ENCODE results near the gene CPPED1. TPM values are rescaled to one million over a fixed set of nuclear protein-coding genes. Genes with fewer than 3 reads are reported as not detected.

CPPED1 gene
- total and polyA plus RNA-seq, 2 experiments from 2014 or later: 27.2 to 28.6 TPM

- no peaks in the 10 kb centered on the region for H3K9me3 ChIP-seq (ENCODE audit: low read depth)
- no peak for TF ChIP-seq EZH2phosphoT487 (IDR thresholded peaks at IDR 0.05; ENCODE audit: low read depth, severe bottlenecking, unreplicated experiment)
- WGBS (ENCODE audit: low lambda C conversion rate, missing lambda C conversion rate): 70% methylated on average over 12 of the region's 12 CpGs
These were observed 166.7 kb downstream of the CPPED1 start for GRCh38 chr16:12637002-12637401.

GRCh38 chr16:12629271-12629670 is 174.4 kb downstream of the CPPED1 start:
- 92% methylated on average over 9 of the region's 9 CpGs for WGBS (ENCODE audit: low lambda C conversion rate, missing lambda C conversion rate)

More at GRCh38 chr16:12637002-12637401, 166.7 kb downstream of the CPPED1 start:
- Histone ChIP-seq H3K79me2 (no peaks in the 10 kb centered on the region), H2AFZ (no peak overlapping the region), H3K4me1 (ENCODE audit: insufficient read depth) (no peaks in the 10 kb centered on the region), H4K20me1 (ENCODE audit: insufficient read depth, poor library complexity, severe bottlenecking) (no peaks in the 10 kb centered on the region), H3K4me3 (no peak overlapping the region), H3K4me2 (no peak overlapping the region), H3K27me3 (no peaks in the 10 kb centered on the region), H3K36me3 (replicated peaks; ENCODE audit: insufficient read depth, low read depth) (no peaks in the 10 kb centered on the region), H3K27ac (no peak overlapping the region), H3K9me2 (replicated peaks; ENCODE audit: insufficient read depth) (no peaks in the 10 kb centered on the region)
- DNase-seq (ENCODE audit: low spot score): no peak

GRCh38 chr16:12628536-12628935 is 175.2 kb downstream of the CPPED1 start:
- no peak for TF ChIP-seq CTCF (IDR thresholded peaks at IDR 0.05; ENCODE audit: poor library complexity)
- TF ChIP-seq EZH2 (IDR thresholded peaks at IDR 0.05; ENCODE audit: borderline replicate concordance): no peak
- no peak for TF ChIP-seq EZH2phosphoT487 (IDR thresholded peaks at IDR 0.05; ENCODE audit: low read depth, severe bottlenecking, unreplicated experiment)
- Histone ChIP-seq H2AFZ (no peak overlapping the region), H3K4me2 (no peak overlapping the region), H4K20me1 (ENCODE audit: insufficient read depth, poor library complexity, severe bottlenecking) (no peaks in the 10 kb centered on the region), H3K27ac (no peak overlapping the region), H3K4me3 (no peak overlapping the region), H3K79me2 (no peaks in the 10 kb centered on the region), H3K27me3 (no peaks in the 10 kb centered on the region), H3K4me1 (ENCODE audit: insufficient read depth) (no peaks in the 10 kb centered on the region), H3K9me3 (ENCODE audit: low read depth) (no peaks in the 10 kb centered on the region), H3K36me3 (replicated peaks; ENCODE audit: insufficient read depth, low read depth) (no peaks in the 10 kb centered on the region), H3K9me2 (replicated peaks; ENCODE audit: insufficient read depth) (no peaks in the 10 kb centered on the region)
- WGBS (ENCODE audit: low lambda C conversion rate, missing lambda C conversion rate): 67% methylated on average over 2 of the region's 2 CpGs
- no peak for DNase-seq (ENCODE audit: low spot score)

More at GRCh38 chr16:12629271-12629670, 174.4 kb downstream of the CPPED1 start:
- H2AFZ ChIP-seq: no peak overlapping the region
- no peaks in the 10 kb centered on the region for H3K4me1 ChIP-seq (ENCODE audit: insufficient read depth)
- H3K9me3 ChIP-seq (ENCODE audit: low read depth): no peaks in the 10 kb centered on the region
- H3K36me3 ChIP-seq (replicated peaks; ENCODE audit: insufficient read depth, low read depth): no peaks in the 10 kb centered on the region
- TF ChIP-seq CTCF (IDR thresholded peaks at IDR 0.05; ENCODE audit: poor library complexity): no peak
- TF ChIP-seq EZH2 (IDR thresholded peaks at IDR 0.05; ENCODE audit: borderline replicate concordance): no peak
- no peak for TF ChIP-seq EZH2phosphoT487 (IDR thresholded peaks at IDR 0.05; ENCODE audit: low read depth, severe bottlenecking, unreplicated experiment)
- H3K79me2 ChIP-seq: no peaks in the 10 kb centered on the region
- H3K4me3 ChIP-seq: no peak overlapping the region
- no peaks in the 10 kb centered on the region for H3K9me2 ChIP-seq (replicated peaks; ENCODE audit: insufficient read depth)
- no peak overlapping the region for H3K4me2 ChIP-seq
- no peaks in the 10 kb centered on the region for H4K20me1 ChIP-seq (ENCODE audit: insufficient read depth, poor library complexity, severe bottlenecking)
- no peak overlapping the region for H3K27ac ChIP-seq
- H3K27me3 ChIP-seq: no peaks in the 10 kb centered on the region
- DNase-seq (ENCODE audit: low spot score): no peak

GRCh38 chr16:12627394-12627793 is 176.3 kb downstream of the CPPED1 start:
- Histone ChIP-seq H3K79me2 (no peaks in the 10 kb centered on the region), H3K36me3 (replicated peaks; ENCODE audit: insufficient read depth, low read depth) (no peaks in the 10 kb centered on the region), H3K27me3 (no peaks in the 10 kb centered on the region), H3K9me3 (ENCODE audit: low read depth) (no peaks in the 10 kb centered on the region), H4K20me1 (ENCODE audit: insufficient read depth, poor library complexity, severe bottlenecking) (no peaks in the 10 kb centered on the region), H3K27ac (no peak overlapping the region), H3K4me2 (no peak overlapping the region), H3K4me3 (no peak overlapping the region), H3K9me2 (replicated peaks; ENCODE audit: insufficient read depth) (no peaks in the 10 kb centered on the region), H3K4me1 (ENCODE audit: insufficient read depth) (no peaks in the 10 kb centered on the region), H2AFZ (no peak overlapping the region)
- TF ChIP-seq EZH2 (IDR thresholded peaks at IDR 0.05; ENCODE audit: borderline replicate concordance) (no peak), CTCF (IDR thresholded peaks at IDR 0.05; ENCODE audit: poor library complexity) (no peak), EZH2phosphoT487 (IDR thresholded peaks at IDR 0.05; ENCODE audit: low read depth, severe bottlenecking, unreplicated experiment) (no peak)
- no peak for DNase-seq (ENCODE audit: low spot score)
- 85% methylated on average over 3 of the region's 3 CpGs for WGBS (ENCODE audit: low lambda C conversion rate, missing lambda C conversion rate)

Measured in hepatocyte (in vitro differentiated cells).